Measurements from ENCODE around the gene PYGM.

The PYGM gene

DNA sequence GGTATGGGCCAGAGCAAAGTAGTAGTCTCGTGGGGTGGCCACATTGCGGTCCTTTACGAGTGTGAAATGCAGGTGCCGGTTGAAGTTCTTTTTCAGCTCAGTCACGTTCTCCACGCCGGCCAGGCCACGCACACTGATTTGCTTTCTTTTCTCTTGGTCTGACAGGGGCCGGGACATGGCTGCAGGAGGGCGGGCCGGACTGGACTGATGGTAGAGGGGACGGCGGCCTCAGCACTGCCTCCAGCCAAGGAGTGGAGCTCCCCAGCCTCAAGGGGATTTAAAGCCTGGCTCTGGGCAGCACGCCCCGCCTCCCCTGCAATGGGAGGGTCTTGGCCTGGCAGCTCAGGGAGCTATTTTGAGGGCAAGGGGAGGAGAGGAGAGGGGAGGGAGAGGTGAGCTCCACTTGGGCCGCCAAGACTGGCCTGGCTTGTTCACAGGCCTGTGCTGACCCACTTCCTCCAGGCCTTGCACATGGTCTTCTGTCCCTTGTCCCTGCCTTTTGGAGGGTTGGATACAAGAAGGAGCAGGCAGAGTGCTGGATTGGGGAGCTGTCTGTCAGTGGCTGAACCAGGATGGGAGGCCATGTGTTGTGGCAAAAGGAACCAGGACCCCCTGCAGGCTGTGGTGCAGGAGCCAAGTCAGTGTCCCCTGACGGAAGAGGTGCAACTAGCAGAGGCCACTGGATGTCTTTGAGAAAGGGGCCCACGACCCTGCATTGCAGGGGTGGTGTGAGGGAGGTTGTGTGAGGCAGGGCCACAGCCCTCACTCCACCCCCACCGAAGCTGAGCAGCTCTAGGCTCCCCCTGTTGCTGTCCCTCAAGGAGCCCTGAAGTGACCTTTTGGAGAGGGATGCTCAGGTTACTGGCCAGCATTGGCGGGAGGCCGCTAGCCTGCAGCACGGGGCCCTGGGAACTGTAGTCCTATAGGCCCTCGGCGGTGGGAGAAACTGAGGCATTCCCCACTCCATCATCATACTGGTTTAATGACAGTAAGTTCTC lies at the start of gene PYGM:
PYGM (minus strand) TSS at position 253 of the 998 bp plus-strand sequence; CDS start at position 177, 76 bp downstream.
- DNase-seq (ENCODE audit: low spot score) = peak; percentile 65

DNA sequence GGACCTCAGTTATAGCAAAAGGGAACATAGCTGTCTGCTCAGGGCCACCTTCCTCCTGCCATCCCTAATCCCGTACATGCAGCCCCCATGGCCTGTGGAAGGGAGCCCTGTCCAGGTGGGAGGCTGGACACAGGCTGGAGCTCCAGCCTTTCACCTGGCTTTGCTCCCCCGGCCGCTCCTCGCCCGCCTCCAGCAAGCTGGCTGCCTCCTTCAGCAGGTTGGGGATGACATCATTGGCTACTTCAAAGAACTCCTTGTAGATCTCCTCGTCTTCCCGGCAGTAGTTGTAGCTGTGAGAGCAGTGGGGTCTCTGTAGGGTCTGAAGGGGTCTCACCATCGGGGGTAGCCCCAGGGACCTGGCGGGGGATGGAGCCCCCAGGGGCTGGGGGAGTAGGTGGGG lies 45.7 kb upstream of the PYGM start:
- no peak for DNase-seq (ENCODE audit: low spot score)

DNA sequence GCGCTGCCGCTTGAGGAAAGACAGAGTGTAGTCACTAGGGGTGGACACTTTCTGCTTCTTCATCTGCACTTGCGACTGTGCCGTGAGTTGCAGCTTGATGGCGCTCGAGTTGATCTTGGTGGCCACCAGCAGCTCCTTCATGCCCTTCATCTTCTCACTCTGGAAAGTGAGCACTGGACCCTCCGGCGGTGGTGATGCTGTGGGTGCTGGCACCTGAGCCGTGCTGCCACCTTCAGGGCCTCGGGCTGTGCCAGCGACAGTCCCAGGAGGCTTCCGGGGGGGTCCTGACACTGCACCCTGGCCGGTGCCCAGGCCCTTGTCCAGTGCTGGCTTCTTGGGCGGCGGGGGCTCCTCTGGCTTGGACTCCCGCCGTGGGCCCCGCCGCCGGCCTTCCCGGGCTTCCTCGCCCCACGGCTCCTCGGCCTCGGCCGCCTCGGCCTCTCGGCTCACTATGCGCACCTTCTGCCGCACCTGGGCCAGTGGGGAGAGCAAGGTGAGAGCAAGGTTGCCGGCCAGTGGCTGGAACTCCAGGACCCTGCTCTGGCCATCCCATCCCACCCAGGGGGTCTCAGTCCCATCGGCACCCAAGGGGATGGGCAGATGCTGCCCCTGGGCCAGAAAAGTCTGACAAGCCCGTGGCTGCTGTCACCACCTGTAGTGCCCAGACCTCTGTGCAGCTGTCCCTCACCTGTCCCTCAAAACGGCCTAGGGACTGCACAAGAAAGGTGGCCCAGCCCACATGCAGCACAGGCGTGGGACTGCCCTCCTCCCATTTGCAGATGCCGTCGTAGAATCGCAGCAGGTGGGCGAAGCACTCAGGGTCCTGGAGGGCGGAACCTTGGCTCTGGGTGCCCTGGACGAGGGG lies 44.8 kb upstream of the PYGM start:
- no peak for DNase-seq (ENCODE audit: low spot score)

DNA sequence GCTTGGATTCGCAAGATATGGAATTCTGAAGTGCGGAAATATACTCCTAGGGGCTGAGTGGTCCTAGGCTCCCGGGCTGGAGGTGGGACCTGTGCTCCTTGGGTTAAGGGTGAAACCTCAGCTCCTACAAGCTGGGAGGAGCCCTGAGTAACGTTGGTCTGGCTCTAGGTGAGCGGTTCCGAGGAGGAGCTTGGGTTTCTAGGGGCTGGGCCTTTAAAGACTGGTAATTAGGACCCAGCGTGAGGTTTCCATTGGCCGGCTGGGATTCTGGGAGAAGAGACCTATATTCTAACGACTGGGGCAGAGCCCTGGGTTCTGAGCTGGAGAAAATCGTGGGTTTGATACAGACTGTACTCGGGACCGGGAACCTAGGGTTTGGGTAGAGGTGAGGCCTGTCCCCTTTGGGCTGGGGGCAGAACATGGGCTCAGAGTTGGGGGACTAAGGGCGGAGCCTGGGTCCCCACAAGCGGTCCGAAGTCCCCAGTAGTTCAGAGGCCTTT lies 44.1 kb upstream of the PYGM start:
- DNase-seq (ENCODE audit: low spot score) = no peak

DNA sequence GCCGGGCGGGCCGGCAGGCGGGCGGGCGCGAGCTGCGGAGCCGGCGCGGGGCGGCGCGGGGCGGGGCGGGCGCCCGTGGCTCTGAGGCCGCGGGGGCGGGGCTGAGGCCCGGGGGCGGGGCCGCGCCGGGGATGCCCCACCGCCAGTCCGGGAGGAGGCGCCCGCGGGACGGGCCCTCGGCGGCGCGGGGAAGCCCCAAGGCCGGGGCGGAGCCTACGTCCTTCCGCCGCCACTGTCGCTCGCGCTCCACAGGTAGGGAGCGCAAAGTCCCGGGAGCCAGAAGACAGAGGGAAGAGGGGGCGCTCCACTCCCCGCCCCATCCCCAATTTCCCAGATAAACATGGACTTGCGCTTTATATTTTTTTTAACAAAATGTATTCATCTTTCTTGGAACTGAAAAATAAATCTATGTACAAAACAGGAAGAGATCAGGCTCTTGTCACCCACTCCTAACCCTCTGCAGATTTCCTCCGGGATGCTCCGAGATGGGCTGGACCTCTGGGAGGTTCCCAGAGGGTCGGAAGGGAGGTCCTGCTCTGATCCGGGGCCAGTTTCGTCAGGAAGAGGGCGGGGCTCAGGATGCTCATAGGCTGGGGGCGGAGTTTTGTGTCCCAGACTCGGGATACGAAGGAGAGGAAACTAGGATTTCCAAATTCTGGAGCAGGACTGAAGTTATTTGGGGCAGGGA lies 43.5 kb upstream of the PYGM start, which contains the start of gene MAP4K2:
MAP4K2 (minus strand) TSS at position 57 of the 688 bp plus-strand sequence. CDS start 65 bp downstream, outside the sequence.
- peak; percentile 98 for DNase-seq (ENCODE audit: low spot score)

GRCh38 chr11:64802370-64803157 lies 42.8 kb upstream of the PYGM start:
- no peak for DNase-seq (ENCODE audit: low spot score)

DNA sequence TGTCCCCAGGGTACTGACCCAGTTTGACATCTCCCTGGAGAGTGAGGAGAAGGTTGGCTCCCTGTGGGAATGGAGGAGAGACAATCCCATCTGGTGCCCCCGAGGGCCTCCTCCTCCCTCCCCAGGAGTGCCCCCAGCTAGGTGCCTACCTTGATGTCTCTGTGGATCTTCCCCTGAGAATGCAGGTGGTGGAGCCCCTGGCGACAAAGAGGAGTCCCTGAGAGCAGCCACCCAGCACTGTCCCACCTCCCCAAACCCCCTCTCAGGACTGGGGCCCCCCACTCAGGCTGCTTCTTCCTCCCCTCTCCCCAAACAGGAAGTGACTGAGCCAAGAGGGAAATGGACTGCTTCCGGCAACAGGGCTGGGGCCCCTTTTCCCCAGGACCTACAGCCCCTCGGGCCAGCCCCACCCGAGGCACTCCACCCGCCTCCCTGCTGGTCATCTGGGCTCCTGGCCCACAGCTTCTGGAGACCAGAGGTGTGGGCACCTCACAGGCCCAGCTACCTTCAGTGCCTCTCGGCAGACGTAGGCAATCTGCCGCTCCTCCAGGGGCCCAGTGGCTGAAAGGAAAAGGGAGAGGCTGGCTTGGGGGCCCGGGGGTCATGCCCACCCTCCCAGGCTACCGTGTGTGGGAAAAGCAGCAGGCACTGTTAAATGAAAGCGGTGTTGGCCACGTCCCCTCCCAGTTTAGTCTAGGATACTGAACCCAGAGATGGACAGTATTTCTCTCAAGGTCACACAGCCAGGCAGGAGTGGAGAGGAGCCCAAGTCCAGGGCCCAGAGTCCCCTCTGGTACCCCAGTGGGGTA lies 42.0 kb upstream of the PYGM start:
- no peak for DNase-seq (ENCODE audit: low spot score)

GRCh38 chr11:64801158-64801464 lies 41.3 kb upstream of the PYGM start:
- DNase-seq (ENCODE audit: low spot score) = no peak

DNA sequence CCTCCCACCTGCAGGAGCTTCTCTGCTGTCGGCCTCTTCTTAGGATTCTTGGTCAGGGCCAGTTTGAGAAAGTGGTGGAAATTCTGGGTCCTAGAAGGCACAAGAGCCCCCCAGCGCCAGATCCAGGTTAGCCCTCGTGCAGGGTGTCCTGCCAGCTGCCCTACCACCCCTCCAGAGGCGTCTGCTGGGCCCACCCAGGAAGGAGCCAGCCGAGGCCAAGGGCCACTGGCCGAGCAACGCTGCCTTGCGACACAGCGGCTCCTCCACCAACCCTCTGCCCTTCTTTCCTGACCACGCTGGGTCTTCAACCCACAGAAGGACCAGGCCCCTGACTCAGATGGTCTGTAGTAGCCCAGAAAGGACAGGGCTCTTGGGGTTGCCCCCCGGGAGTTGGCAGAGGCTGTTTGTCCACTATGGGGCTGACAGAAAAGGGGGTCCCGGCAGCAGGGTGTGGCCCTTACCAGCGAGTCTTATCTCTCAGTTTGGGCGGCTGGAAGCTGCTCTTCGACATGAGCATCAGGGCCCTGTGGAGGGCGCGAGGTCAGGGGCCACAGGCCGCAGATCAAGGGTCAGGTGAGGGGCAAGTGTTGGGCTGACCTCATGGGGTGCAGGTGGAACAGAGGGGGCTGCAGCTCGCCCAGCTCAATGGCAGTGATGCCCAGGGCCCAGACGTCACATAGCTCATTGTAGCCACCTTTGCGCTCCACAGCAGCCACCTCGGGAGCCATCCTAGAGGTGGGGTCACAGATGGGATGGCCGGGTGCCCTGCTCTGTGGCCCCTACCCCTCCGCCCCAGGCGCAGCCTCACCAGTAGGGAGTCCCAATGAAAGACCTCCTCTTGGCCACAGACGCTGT lies 40.8 kb upstream of the PYGM start:
- DNase-seq (ENCODE audit: low spot score) = no peak

DNA sequence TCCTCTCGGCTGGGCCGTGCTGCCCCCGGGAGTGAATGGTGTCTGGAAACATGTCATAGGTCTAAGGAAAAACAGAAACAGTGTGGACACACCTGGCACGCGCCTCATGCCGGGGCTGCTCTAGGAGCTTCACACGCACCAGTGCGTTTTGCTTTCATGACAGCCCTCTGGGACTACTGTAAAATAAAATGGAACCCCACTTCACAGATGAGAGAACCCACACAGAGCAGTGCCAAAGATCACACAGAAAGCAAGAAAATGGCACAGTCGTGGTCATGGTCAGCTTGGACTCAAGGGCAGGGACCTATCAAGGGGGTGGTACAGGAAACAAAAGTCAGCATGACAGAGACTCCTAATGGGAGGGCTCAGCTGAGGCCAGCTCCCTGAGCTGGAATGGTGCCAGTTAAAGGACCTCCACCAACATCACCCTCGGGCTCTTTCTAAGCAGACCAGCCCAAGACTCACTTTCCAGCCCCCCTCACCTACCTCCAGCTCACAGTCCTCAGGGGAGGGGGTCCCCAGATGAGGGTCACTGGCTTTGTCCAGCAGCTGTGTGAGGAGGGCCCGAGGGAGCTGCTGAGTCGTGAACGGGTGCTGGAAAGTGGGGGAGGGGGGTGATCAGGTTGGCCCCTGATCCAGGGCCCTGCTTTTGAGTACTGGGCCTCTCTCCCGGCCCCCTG lies 40.0 kb upstream of the PYGM start:
- no peak for DNase-seq (ENCODE audit: low spot score)

DNA sequence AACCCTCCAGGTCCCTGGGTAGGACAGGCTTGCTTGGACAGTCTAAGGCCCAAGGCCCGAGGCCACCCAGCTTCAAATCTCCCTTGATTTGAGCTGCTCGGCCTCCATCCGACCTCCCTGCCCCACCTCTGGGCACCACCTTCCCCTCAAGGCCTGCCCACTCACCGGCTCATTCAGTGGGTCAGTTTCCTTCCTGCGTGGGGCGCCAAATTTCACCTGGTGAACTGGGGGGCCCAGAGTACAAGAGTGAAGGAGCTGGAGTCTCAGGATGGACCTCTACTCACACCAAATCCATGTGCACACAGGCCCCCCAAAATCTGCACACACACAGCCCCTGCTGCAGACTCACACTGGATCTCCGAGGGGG lies 39.5 kb upstream of the PYGM start:
- no peak for DNase-seq (ENCODE audit: low spot score)

DNA sequence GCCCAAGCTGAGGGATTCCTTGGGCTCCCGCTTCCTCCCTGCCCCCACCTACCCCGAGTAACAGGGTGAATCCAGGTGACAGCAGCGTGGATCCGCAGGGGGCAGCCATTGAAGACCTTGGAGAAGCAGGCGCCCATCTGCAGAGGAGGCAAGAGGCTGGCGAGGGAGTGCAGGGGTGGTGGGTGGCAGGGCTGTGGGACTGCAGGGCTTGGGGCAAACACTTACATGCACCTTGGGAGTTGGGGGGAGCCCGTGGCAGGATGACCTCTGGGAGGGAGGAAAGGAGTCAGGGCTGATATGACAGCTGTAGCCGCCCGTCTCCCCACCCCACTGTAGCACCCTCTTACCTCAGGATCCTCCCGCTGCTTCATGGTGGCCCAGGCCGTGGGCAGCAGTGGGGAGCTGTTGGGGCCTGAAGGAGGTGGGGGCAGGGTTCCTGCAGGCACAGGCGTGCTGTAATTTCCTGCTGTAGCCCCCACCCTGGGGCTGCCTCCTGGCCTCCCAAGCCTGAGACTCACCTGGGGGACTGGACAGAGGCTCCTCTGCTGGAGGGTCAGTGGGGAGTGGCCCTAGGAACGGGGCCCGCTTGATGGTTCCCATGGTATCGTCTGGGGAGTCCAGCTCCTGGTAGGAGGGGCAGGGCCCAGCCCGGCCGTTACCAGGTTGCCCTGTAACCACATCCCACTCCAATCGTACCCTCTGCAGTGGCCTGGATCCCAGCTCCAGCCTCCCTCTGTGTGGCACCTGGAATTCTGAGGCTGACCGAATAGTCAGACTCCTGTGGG lies 37.2 kb upstream of the PYGM start:
- no peak for DNase-seq (ENCODE audit: low spot score)

DNA sequence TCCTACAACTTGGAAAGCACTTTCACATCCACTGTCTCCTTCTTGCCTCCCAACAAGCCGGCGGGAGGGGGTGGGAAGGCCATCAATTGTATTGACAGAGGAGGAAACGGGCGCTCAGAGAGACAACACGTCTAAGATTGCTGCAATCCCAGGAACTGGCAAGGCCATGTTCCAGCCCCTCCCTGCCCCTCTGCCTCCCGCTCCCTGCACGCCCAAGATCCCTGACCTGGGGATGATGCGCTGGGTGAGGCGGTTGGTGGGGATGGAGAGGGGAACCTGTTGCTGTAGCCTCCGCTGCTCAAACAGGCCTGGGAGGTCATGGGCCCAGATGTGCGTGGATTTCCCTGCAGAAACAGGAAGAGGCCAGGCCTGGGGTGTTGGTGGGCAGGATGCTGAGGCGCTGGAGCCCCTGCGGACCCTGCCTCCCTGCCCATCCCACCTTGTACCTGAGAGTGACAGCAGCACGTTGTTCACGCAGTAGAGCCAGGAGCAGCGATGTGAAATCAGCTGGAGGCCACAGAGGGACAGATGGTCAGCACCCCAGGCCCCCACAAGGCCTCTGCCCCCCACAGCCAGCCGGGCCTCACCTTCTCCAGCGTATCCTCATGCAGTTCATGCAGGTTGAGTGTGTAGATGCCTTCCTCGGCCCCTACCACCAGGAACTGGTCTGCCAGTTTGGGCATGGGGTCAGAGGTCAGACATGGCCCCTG lies 36.4 kb upstream of the PYGM start:
- no peak for DNase-seq (ENCODE audit: low spot score)

GRCh38 chr11:64794526-64794925 lies 34.8 kb upstream of the PYGM start:
- no peak for DNase-seq (ENCODE audit: low spot score)

DNA sequence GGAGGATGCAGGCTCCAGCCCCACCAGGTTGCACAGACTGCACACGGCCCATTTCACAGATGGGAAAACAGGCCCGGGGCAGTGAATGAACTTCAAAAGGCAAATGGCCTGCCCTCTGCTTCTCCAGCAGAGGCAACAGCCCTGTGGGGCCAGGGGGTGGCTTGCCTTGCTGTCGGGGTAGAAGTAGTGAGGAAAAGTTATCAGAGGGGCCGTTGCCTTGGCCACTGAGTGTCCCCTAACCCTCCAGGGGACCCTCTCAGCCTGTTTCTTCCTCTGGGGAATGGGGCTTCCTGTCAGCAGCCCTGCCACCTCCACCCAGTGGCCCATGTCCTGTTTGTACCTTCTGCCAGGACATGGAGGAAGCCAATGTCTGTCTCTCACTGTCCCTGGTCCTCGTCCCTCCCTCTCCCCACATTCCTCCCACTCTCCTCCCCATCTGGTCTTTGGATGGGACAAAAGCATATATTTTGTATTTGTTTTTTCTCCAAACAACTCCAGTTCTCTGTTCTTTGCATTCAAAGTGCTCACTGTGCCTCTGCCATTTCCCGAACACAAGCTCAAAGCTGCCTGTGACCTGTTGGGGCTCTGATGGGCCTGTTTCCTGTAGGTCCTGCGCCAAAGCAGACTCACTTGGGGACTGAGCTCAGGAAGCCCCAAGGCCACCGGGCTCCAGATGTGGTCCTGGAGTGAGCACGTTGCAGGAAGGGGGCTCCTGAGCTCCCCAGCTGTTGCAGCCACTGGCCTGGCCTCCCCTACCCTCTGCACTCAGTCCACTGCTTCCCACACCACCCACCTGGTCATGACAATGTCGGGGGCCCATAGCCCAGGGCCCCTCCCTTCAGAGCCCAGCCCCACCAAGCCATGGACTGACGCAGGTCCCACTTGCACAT lies 33.7 kb upstream of the PYGM start:
- no peak for DNase-seq (ENCODE audit: low spot score)

- no peak for DNase-seq (ENCODE audit: low spot score)
These were observed 32.7 kb upstream of the PYGM start for GRCh38 chr11:64792482-64792881.

Measured in D341Med (cell line).